ENCODE results near the gene CEP192. TPM values are rescaled to one million over a fixed set of nuclear protein-coding genes. Genes with fewer than 3 reads are reported as not detected.

Gene CEP192
- total and polyA plus RNA-seq, 2 of the 13 experiments (the other 11 are each of a cell fraction or from before 2014, with no cell fraction given) = 15.3 to 24.7 TPM

- TF ChIP-seq, protein P1, sequence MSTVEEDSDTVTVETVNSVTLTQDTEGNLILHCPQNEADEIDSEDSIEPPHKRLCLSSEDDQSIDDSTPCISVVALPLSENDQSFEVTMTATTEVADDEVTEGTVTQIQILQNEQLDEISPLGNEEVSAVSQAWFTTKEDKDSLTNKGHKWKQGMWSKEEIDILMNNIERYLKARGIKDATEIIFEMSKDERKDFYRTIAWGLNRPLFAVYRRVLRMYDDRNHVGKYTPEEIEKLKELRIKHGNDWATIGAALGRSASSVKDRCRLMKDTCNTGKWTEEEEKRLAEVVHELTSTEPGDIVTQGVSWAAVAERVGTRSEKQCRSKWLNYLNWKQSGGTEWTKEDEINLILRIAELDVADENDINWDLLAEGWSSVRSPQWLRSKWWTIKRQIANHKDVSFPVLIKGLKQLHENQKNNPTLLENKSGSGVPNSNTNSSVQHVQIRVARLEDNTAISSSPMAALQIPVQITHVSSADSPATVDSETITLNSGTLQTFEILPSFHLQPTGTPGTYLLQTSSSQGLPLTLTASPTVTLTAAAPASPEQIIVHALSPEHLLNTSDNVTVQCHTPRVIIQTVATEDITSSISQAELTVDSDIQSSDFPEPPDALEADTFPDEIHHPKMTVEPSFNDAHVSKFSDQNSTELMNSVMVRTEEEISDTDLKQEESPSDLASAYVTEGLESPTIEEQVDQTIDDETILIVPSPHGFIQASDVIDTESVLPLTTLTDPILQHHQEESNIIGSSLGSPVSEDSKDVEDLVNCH (CRISPR knock-in tag; IDR thresholded peaks at IDR 0.05) = no peak
These were observed 108.0 kb downstream of the CEP192 start (continued) for GRCh38 chr18:13099113-13099512.

- CTCF ChIA-PET (ENCODE audit: low intra/inter-chr PET ratio, low total read pairs) = no interaction called here
- DNase-seq (ENCODE audit: low spot score) = no peak
- BruUV-seq (replicated peaks) = no TSS peak
These were observed 109.9 kb downstream of the CEP192 start for GRCh38 chr18:13100942-13101658.

More at GRCh38 chr18:13100942-13101658, 109.9 kb downstream of the CEP192 start:
- no peaks in the 10 kb centered on the region for H3K9me3 ChIP-seq (ENCODE audit: low read length)
- no peaks in the 10 kb centered on the region for H3K79me2 ChIP-seq (ENCODE audit: insufficient read depth, low read length)
- H4K20me1 ChIP-seq (ENCODE audit: insufficient read depth, low read length) = no peaks in the 10 kb centered on the region
- no peaks in the 10 kb centered on the region for H3K4me1 ChIP-seq (ENCODE audit: insufficient read depth, low read length)
- no peak for TF ChIP-seq ZNF674 (CRISPR knock-in tag; IDR thresholded peaks at IDR 0.05; ENCODE audit: low read depth)
- no peak for TF ChIP-seq ZNF564 (CRISPR knock-in tag; IDR thresholded peaks at IDR 0.05)
- no peak for TF ChIP-seq TSC22D2 (CRISPR knock-in tag; IDR thresholded peaks at IDR 0.05; ENCODE audit: borderline replicate concordance)
- no peak for TF ChIP-seq RBAK (CRISPR knock-in tag; IDR thresholded peaks at IDR 0.05)
- TF ChIP-seq, protein P2, sequence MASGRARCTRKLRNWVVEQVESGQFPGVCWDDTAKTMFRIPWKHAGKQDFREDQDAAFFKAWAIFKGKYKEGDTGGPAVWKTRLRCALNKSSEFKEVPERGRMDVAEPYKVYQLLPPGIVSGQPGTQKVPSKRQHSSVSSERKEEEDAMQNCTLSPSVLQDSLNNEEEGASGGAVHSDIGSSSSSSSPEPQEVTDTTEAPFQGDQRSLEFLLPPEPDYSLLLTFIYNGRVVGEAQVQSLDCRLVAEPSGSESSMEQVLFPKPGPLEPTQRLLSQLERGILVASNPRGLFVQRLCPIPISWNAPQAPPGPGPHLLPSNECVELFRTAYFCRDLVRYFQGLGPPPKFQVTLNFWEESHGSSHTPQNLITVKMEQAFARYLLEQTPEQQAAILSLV (CRISPR knock-in tag; IDR thresholded peaks at IDR 0.05; ENCODE audit: borderline replicate concordance) = no peak
- TF ChIP-seq RAD51 (IDR thresholded peaks at IDR 0.05; ENCODE audit: borderline replicate concordance) = no peak
- no peak for TF ChIP-seq DDIT3 (CRISPR knock-in tag; IDR thresholded peaks at IDR 0.05)
- TF ChIP-seq SNAPC2 (CRISPR knock-in tag; IDR thresholded peaks at IDR 0.05) = no peak
- TF ChIP-seq JDP2 (CRISPR knock-in tag; IDR thresholded peaks at IDR 0.05; ENCODE audit: borderline replicate concordance) = no peak
- H3K27me3 ChIP-seq (ENCODE audit: control insufficient read depth in 1 of 2, insufficient read depth in 2 of 2, low read length in 2 of 2) = no peaks in the 10 kb centered on the region
- 99% methylated on average over 12 of the region's 14 CpGs for WGBS (ENCODE audit: low lambda C conversion rate)
- H3K4me2 ChIP-seq (ENCODE audit: low read depth, low read length) = no peak overlapping the region
- no peak overlapping the region for H3K27ac ChIP-seq (ENCODE audit: extremely low read length, insufficient read depth, low read length)
- no peak for FAIRE-seq
- in situ Hi-C loops (cut with HindIII; ENCODE audit: extremely low pct_ligation_motif_present, low pct_unique_long_range_greater_than_20kb) (no loop called here), intact Hi-C loops (cut with micrococcal nuclease; ENCODE audit: unreplicated experiment) (no loop called here)
- H3K36me3 ChIP-seq (replicated peaks in 1 of 2; ENCODE audit: control insufficient read depth in 1 of 2, insufficient read depth in 2 of 2, low read length in 2 of 2) = peaks cover 12 to 68% of the 10 kb centered on the region in 2 experiments
- no peak for ATAC-seq
- POLR2A ChIA-PET = no interaction called here
- no peak overlapping the region for H3K4me3 ChIP-seq (replicated peaks in 1 of 3; ENCODE audit: insufficient read depth in 1 of 3, low read depth in 2 of 3, low read length in 3 of 3)
- H3K9ac ChIP-seq (ENCODE audit: insufficient read depth, low read depth, low read length) = no peak overlapping the region
- H2AFZ ChIP-seq (ENCODE audit: low read length) = no peak overlapping the region

All from HepG2 (cell line).